Progenitor cell of endocrine pancreas (in vitro differentiated cells): ENCODE data around the gene UBXN11. TPM values are rescaled to one million over a fixed set of nuclear protein-coding genes. Genes with fewer than 3 reads are reported as not detected.

Experiments used
- DNase-seq: peaks from one replicate; pipeline ENCODE4 v3.0.0; 2021; ENCODE audit warnings: low spot score; ENCODE audit not compliant: unreplicated experiment
- H3K27ac Mint-ChIP-seq: 2 replicates; pipeline ENCODE4 v1.8.0; 2021; ENCODE audit warnings: mild to moderate bottlenecking, moderate library complexity, mixed read lengths
- H3K27me3 Mint-ChIP-seq: 2 replicates; pipeline ENCODE4 v1.8.0; 2021; ENCODE audit warnings: mixed read lengths
- H3K36me3 Mint-ChIP-seq: 2 replicates; pipeline ENCODE4 v1.8.0; 2022; ENCODE audit warnings: mixed read lengths; ENCODE audit not compliant: insufficient read depth
- H3K4me1 Mint-ChIP-seq: 2 replicates; pipeline ENCODE4 v1.8.0; 2021; ENCODE audit warnings: low read depth, mixed read lengths
- H3K4me3 Mint-ChIP-seq: 2 replicates; pipeline ENCODE4 v1.8.0; 2021; ENCODE audit warnings: low read depth, mild to moderate bottlenecking, moderate library complexity, mixed read lengths
- H3K9me3 Mint-ChIP-seq: 2 replicates; pipeline ENCODE4 v1.8.0; 2021; ENCODE audit warnings: low read depth, mixed read lengths
- CTCF ChIP-seq: fragments of 200-600 bp; sonication (generic); IDR thresholded peaks from one replicate; pipeline ENCODE4 v1.5.0; 2021; ENCODE audit warnings: antibody characterized with exemption, mild to moderate bottlenecking; ENCODE audit not compliant: unreplicated experiment
- total RNA-seq: library from RNA; stranded (reverse); gene quantifications from 2 replicates; pipeline ENCODE4 v1.2.1, GENCODE V29; 2021

UBXN11 gene
- total RNA-seq, 1 donor from 2014 or later = 48.9 TPM

DNA sequence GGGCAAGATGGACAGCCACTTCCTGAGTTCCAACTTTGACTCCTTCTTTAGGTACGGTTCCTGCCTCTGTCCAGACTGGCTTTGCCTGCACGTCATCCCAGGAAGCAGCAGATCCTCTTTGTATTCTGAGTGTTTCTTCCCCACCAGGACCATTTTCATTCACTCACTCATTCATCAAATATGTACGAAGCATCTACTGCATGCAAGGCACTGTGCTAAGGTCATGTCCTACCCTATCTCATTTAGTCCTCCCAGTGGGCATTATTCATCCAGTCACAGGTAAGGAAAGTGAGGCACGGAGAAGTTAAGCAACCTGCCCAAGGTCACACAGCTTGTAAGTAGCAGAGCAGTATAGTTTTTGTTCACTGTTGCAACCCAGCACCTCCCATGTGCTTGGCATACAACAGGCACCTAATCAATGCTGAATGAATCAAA lies 33.6 kb upstream of the UBXN11 start:
- Mint-ChIP-seq H3K36me3 (no peaks in the 10 kb centered on the region), H3K4me3 (no peak overlapping the region), H3K27me3 (peaks cover 11% of the 10 kb centered on the region), H3K27ac (peak overlapping the region; percentile 65), H3K4me1 (peaks cover 3% of the 10 kb centered on the region), H3K9me3 (no peaks in the 10 kb centered on the region)
- no peak for DNase-seq
- TF ChIP-seq CTCF = no peak

- no peak for DNase-seq
- Mint-ChIP-seq H3K9me3 (no peaks in the 10 kb centered on the region), H3K27ac (no peak overlapping the region), H3K4me3 (no peak overlapping the region), H3K4me1 (peaks cover 4% of the 10 kb centered on the region), H3K36me3 (no peaks in the 10 kb centered on the region), H3K27me3 (peaks cover 11% of the 10 kb centered on the region)
- TF ChIP-seq CTCF = no peak
Observed at GRCh38 chr1:26338670-26339069, 32.2 kb upstream of the UBXN11 start.

GRCh38 chr1:26337625-26338024 lies 31.2 kb upstream of the UBXN11 start:
- DNase-seq = no peak
- TF ChIP-seq CTCF = no peak
- Mint-ChIP-seq H3K4me3 (peak overlapping the region; percentile 24), H3K36me3 (no peaks in the 10 kb centered on the region), H3K9me3 (no peaks in the 10 kb centered on the region), H3K27ac (peak overlapping the region; percentile 45), H3K27me3 (peaks cover 11% of the 10 kb centered on the region), H3K4me1 (peaks cover 4% of the 10 kb centered on the region)

GRCh38 chr1:26337206-26337535 lies 30.7 kb upstream of the UBXN11 start:
- H3K27ac Mint-ChIP-seq = no peak overlapping the region
- peaks cover 4% of the 10 kb centered on the region for H3K4me1 Mint-ChIP-seq
- DNase-seq = no peak
- H3K27me3 Mint-ChIP-seq = peaks cover 11% of the 10 kb centered on the region
- H3K36me3 Mint-ChIP-seq = no peaks in the 10 kb centered on the region
- no peaks in the 10 kb centered on the region for H3K9me3 Mint-ChIP-seq
- no peak for TF ChIP-seq CTCF
- H3K4me3 Mint-ChIP-seq = peak overlapping the region; percentile 59

GRCh38 chr1:26336477-26337205 lies 30.2 kb upstream of the UBXN11 start:
- Mint-ChIP-seq H3K27me3 (peaks cover 7% of the 10 kb centered on the region), H3K27ac (peak overlapping the region; percentile 33), H3K36me3 (no peaks in the 10 kb centered on the region), H3K9me3 (no peaks in the 10 kb centered on the region), H3K4me3 (peak overlapping the region; percentile 97), H3K4me1 (peaks cover 4% of the 10 kb centered on the region)
- TF ChIP-seq CTCF = no peak
- DNase-seq = peak; percentile 88
